Measurements from ENCODE around the gene MTUS2.

DNA sequence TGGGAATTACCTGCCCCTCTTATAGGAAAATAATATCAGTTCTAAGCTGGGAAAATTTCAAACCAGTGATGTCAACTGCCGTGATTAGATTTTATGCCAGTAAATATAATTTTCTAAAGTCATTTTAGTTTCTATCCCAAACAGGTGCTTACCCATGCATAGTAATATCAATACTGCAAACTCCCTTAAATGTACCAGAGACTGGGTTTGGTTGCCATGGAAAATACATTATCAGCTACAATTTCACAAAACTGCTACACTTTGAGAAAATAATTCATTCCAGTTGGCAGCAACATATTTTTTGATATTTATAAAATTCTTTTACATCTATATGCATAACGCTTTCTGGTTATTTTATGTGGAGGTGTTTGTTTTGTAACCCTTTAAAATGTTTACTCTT, 631.8 kb downstream of the MTUS2 start:
- no peak for TF ChIP-seq CTCF (IDR thresholded peaks at IDR 0.05)
- TF ChIP-seq POLR2A (IDR thresholded peaks at IDR 0.05) = no peak
